Gastrocnemius medialis (tissue), 4 donors: ENCODE data around the gene CAPN13. TPM values are rescaled to one million over a fixed set of nuclear protein-coding genes. Genes with fewer than 3 reads are reported as not detected.
"Not testable (repeated sequence)": the region's sequence is repeated elsewhere in the genome, so short reads cannot be mapped to it uniquely, and the experiment has no call there.

Experiments
- ATAC-seq, 2 donors: fragments of 150-250 bp; one replicate each; pipeline ENCODE4 v1.9.1; 2016
- DNase-seq, 2 donors: peaks; one replicate each; pipeline ENCODE4 v3.0.0-alpha.2; 2019
- H3K27ac ChIP-seq, 4 donors: fragments of 200-600 bp; sonication (generic); 1 replicate in 1 of 4; 2 replicates in 3 of 4; pipeline ENCODE4 v1.5.1; 2016 to 2018; ENCODE audit warnings: mild to moderate bottlenecking in 2 of 4, moderate library complexity in 1 of 4
- H3K27me3 ChIP-seq, 3 donors: fragments of 200-600 bp; sonication (generic) in 2 of 3; 1 replicate in 1 of 3; 2 replicates in 2 of 3; pipeline versions ENCODE4 v1.5.1 to v1.6.0; 2016 to 2019; ENCODE audit warnings: mild to moderate bottlenecking in 1 of 3, moderate library complexity in 1 of 3
- H3K36me3 ChIP-seq, 2 donors: fragments of 200-600 bp; sonication (generic) in 1 of 2; one replicate each; pipeline ENCODE4 v1.5.1; 2017 to 2018
- H3K4me1 ChIP-seq, 2 donors: fragments of 200-600 bp; sonication (generic) in 1 of 2; one replicate each; pipeline ENCODE4 v1.5.1; 2016 to 2017; ENCODE audit warnings: mild to moderate bottlenecking in 2 of 2
- H3K4me3 ChIP-seq, 4 donors: fragments of 200-600 bp; sonication (generic) in 3 of 4; 1 replicate in 1 of 4; 2 replicates in 3 of 4; pipeline ENCODE4 v1.5.1; 2016 to 2019; ENCODE audit warnings: mild to moderate bottlenecking in 2 of 4
- H3K9me3 ChIP-seq, 3 donors: fragments of 200-600 bp; sonication (generic) in 2 of 3; 1 replicate in 1 of 3; 2 replicates in 2 of 3; pipeline ENCODE4 v1.5.1; 2016 to 2019
- POLR2A ChIP-seq, 2 donors: fragments of 450-650 bp; IDR thresholded peaks; one replicate each; pipeline ENCODE4 v1.6.1; 2017; ENCODE audit warnings: antibody characterized with exemption in 2 of 2, mild to moderate bottlenecking in 2 of 2, moderate library complexity in 2 of 2
- in situ Hi-C, 4 donors: fragments of 200-750 bp; cut with MboI; loops; one replicate each; pipeline versions ENCODE4 v1.15.0 to v1.8.0; 2017; ENCODE audit warnings: low sequenced_read_pairs in 4 of 4
- intact Hi-C: fragments of 100-400 bp; cut with DNase I; formaldehyde crosslinking; loops from one replicate; pipeline ENCODE4 v1.15.1; 2023; ENCODE audit warnings: low total_unique reads
- total RNA-seq, 4 donors: library from RNA; depleted of rRNA; stranded (reverse); fragments of >200 nt; gene quantifications; one replicate each; pipeline versions ENCODE4 v1.1.0 to v1.2.3, GENCODE V29; 2016
- TF ChIP-seq, protein P1 (sequence below), 5 experiments: fragments of 450-650 bp in 3 of 5; fragments of 200-600 bp in 2 of 5; sonication (generic) in 2 of 5; IDR thresholded peaks in 4 of 5; conservative IDR thresholded peaks in 1 of 5; 1 replicate in 4 of 5; 2 replicates in 1 of 5; pipeline ENCODE4 v1.5.1; 2016 to 2019; ENCODE audit warnings: antibody characterized with exemption in 5 of 5, mild to moderate bottlenecking in 3 of 5, moderate library complexity in 3 of 5

The CAPN13 gene
- total RNA-seq, 4 donors from 2014 or later = 0.53 TPM; not detected in 3

DNA sequence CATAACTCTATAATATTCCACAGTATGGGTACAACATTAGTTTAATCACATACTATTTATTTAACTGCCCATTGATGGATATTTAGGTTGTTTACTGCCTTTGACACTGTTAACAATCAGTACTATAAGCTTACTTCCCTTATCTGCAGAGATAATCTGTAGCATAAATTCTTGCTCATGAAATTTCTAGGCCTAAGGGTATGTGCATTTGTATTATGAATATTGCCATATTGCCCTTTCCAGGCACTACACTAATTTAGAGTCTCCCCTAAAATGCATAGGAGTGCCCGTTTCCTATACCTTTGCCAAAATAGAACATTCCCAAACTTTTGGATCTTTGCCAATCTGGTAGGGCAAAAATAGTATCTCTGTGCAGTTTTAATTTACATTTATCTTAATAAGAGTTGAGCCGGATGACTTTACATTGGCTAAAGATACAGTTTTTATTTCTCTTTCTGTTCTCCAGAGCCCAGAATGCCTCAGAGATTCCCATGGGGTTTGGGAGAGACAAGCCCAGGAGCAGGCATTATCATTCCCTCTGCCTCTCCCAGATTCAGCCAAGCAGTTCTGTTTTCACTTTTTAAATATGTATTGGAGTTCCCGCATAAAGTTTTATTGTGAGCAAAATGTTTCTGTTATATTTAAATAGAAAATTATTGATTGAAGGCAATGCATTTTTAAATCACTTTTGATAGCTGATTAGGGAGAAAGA, 102.8 kb downstream of the CAPN13 start:
- intact Hi-C loops = loop anchor here (5.0 to 10.0 kb wide), 3 partner anchors 180 to 537 kb away; partner anchors contain the start of gene LCLAT1
- Histone ChIP-seq H3K27ac (peak overlapping the region in 1 of 4 donors; percentile 47), H3K27me3 (no peaks in the 10 kb centered on the region), H3K4me3 (no peak overlapping the region), H3K36me3 (no peaks in the 10 kb centered on the region), H3K4me1 (no peaks in the 10 kb centered on the region), H3K9me3 (peaks cover 0 to 14% (median 0%) of the 10 kb centered on the region in 3 donors)
- ATAC-seq (no peak), DNase-seq (no peak)
- in situ Hi-C loops = loop anchor here (5.0 to 10.0 kb wide), 4 partner anchors 497 to 540 kb away; no protein-coding TSS in a partner anchor
- TF ChIP-seq, protein P1, sequence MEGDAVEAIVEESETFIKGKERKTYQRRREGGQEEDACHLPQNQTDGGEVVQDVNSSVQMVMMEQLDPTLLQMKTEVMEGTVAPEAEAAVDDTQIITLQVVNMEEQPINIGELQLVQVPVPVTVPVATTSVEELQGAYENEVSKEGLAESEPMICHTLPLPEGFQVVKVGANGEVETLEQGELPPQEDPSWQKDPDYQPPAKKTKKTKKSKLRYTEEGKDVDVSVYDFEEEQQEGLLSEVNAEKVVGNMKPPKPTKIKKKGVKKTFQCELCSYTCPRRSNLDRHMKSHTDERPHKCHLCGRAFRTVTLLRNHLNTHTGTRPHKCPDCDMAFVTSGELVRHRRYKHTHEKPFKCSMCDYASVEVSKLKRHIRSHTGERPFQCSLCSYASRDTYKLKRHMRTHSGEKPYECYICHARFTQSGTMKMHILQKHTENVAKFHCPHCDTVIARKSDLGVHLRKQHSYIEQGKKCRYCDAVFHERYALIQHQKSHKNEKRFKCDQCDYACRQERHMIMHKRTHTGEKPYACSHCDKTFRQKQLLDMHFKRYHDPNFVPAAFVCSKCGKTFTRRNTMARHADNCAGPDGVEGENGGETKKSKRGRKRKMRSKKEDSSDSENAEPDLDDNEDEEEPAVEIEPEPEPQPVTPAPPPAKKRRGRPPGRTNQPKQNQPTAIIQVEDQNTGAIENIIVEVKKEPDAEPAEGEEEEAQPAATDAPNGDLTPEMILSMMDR (IDR thresholded peaks at IDR 0.05 in 4 of 5, conservative IDR thresholded peaks at IDR 0.05 in 1 of 5) = no peak
- no peak for TF ChIP-seq POLR2A (IDR thresholded peaks at IDR 0.05)

DNA sequence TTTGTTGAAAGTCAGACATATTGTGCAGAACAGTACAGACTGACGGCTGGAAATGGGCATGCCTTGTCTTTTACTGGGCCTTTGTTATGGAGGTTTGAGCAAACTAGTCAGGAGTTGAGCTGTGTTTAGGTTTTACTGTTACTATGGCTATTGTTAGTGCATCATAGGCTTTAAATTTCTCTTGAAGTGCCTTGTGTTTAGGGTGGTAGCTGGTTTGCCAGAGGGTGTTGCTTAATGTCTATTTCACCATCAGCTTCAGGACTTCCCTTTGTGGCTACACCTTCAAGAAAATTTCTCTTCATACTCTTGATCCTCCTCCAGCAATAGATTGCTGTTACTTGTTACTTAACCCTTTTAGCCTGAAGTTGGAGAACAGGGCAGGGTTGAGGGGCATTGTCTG, 104.6 kb downstream of the CAPN13 start:
- no peak for DNase-seq
- H3K4me3 ChIP-seq = no peak overlapping the region
- no peaks in the 10 kb centered on the region for H3K27me3 ChIP-seq
- ATAC-seq = no peak
- in situ Hi-C loops = loop anchor here in 2 of 4 donors (10.0 kb wide), 2 partner anchors 498 to 538 kb away; no protein-coding TSS in a partner anchor
- TF ChIP-seq, protein P1 (IDR thresholded peaks at IDR 0.05 in 4 of 5, conservative IDR thresholded peaks at IDR 0.05 in 1 of 5) = no peak
- no peaks in the 10 kb centered on the region for H3K4me1 ChIP-seq
- H3K9me3 ChIP-seq = peaks cover 0 to 14% (median 0%) of the 10 kb centered on the region in 3 donors
- no peaks in the 10 kb centered on the region for H3K36me3 ChIP-seq
- intact Hi-C loops = loop anchor here (10.0 kb wide), 2 partner anchors 178 to 258 kb away; partner anchors contain the start of gene LCLAT1
- no peak overlapping the region for H3K27ac ChIP-seq

DNA sequence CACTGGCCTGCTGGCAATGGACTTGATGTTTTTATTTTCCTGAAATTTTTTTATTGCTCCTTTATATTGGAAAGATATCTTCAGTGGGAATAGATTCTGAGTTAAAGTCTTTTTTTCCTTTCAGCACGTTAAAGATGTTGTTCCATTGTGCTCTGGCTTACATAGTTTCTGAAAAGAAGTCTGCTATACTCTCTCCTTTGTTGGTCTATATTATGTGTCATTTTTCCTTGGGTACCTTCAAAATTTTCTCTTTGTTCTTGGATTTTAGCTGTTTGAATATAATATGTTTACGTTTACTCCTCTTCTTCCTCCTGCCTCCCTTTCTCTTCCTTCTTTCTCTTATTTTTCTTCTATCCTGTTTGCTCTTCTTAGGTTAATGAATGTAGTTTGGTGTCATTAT, 105.5 kb downstream of the CAPN13 start:
- no peaks in the 10 kb centered on the region for H3K4me1 ChIP-seq
- intact Hi-C loops (loop anchor here (10.0 kb wide), 2 partner anchors 177 to 257 kb away; partner anchors contain the start of gene LCLAT1), in situ Hi-C loops (loop anchor here in 2 of 4 donors (10.0 kb wide), 2 partner anchors 497 to 537 kb away; no protein-coding TSS in a partner anchor)
- ATAC-seq (no peak), DNase-seq (no peak)
- peaks cover 0 to 14% (median 0%) of the 10 kb centered on the region in 3 donors for H3K9me3 ChIP-seq
- TF ChIP-seq, protein P1 (IDR thresholded peaks at IDR 0.05 in 4 of 5, conservative IDR thresholded peaks at IDR 0.05 in 1 of 5) = no peak
- TF ChIP-seq POLR2A (IDR thresholded peaks at IDR 0.05) = no peak
- no peak overlapping the region for H3K27ac ChIP-seq
- H3K36me3 ChIP-seq = no peaks in the 10 kb centered on the region
- H3K4me3 ChIP-seq = no peak overlapping the region
- no peaks in the 10 kb centered on the region for H3K27me3 ChIP-seq

DNA sequence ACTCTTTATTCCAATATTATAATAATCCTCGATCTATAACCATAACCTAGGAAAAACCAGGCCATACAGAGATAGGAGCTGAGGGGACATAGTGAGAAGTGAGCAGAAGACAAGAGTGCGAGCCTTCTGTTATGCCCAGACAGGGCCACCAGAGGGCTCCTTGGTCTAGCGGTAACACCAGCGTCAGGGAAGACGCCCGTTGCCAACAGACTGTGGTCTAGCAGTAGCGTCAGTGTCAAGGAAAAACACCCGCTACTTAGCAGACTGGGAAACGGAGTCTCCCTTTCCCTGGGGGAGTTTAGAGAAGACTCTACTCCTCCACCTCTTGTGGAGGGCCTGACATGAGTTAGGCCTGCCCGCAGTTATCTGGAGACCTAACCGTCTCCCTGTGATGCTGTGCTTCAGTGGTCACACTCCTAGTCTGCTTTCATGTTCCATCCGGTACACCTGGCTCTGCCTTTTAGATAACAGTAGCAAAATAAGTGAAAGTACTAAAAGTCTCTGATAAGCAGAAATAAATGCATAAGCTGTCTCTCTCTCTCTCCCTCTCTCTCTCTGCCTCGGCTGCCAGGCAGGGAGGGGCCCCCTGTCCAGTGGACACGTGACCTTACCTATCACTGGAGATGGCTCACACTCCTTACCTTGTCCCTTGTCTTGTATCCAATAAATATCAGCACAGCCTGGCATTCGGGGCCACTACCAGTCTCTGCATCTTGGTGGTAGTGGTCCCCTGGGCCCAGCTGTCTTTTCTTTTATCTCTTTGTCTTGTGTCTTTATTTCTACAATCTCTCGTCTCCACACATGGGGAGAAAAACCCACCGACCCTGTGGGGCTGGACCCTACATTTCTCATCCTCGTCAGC, 109.8 kb downstream of the CAPN13 start:
- H3K36me3 ChIP-seq, in situ Hi-C loops, H3K4me3 ChIP-seq, intact Hi-C loops, H3K27ac ChIP-seq, ATAC-seq, H3K27me3 ChIP-seq, DNase-seq: not testable (repeated sequence)
- Histone ChIP-seq H3K4me1 (peaks cover 7 to 12% of the 10 kb centered on the region in 2 donors), H3K9me3 (peaks cover 0 to 14% (median 0%) of the 10 kb centered on the region in 3 donors)

DNA sequence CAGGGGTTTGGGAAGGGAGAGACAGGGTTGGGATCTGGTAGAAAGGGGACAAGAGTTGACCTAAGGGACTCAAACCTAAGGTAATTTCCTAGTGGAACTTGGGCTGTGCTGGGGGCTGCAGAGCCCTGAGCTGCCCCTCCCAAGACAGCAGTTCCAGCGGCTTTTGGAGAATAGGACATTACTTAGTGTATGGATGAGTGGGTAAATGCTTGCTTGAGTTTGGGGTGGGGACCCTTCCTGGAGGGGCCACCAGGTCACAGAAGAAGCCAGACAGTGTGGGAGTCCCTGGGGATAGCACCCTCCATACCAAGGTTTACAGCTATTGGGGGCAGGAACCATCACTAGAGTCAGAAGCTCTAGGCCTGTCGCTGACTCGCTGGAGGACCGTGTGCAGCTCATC, 111.5 kb downstream of the CAPN13 start:
- in situ Hi-C loops = no loop called here
- Histone ChIP-seq H3K4me1 (peaks cover 7 to 12% of the 10 kb centered on the region in 2 donors), H3K4me3 (no peak overlapping the region), H3K27ac (no peak overlapping the region), H3K36me3 (no peaks in the 10 kb centered on the region), H3K9me3 (no peaks in the 10 kb centered on the region), H3K27me3 (no peaks in the 10 kb centered on the region)
- DNase-seq (no peak), ATAC-seq (no peak)
- TF ChIP-seq POLR2A (IDR thresholded peaks at IDR 0.05) = no peak
- intact Hi-C loops = no loop called here
